Caco-2 (cell line): ENCODE results near the gene ZNF408. TPM values are rescaled to one million over a fixed set of nuclear protein-coding genes. Genes with fewer than 3 reads are reported as not detected.

Experiments
- BruUV-seq: library from RNA; stranded (reverse); fragments of 400-500 nt; replicated peaks from 2 replicates; lab custom pipeline; 2021; lab: Mats Ljungman, UMichigan
- CTCF ChIA-PET: fragments of 300-600 bp; sonication (Branson Sonifier 250); formaldehyde crosslinking; loops from one replicate; lab custom pipeline; 2022; ENCODE audit warnings: antibody characterized with exemption; lab: Charles Lee
- POLR2A ChIA-PET: fragments of 300-600 bp; sonication (Branson Sonifier 250); formaldehyde crosslinking; loops from one replicate; lab custom pipeline; 2022; ENCODE audit warnings: antibody characterized with exemption; lab: Charles Lee
- DNase-seq, 2 experiments: peaks; one replicate each; pipeline versions ENCODE4 v3.0.0 to v3.0.0-alpha.2; 2020 to 2022
- H3K27me3 ChIP-seq: replicated peaks from 2 replicates; pipeline ENCODE4 v1.6.0; 2011; ENCODE audit warnings: low read length; ENCODE audit not compliant: control insufficient read depth, insufficient read depth
- H3K36me3 ChIP-seq: 2 replicates; pipeline ENCODE4 v1.5.1; 2011; ENCODE audit warnings: low read length; ENCODE audit not compliant: control insufficient read depth, insufficient read depth
- H3K4me1 ChIP-seq: fragments of 250-450 bp; sonication (Bioruptor Pico); 2 replicates; pipeline ENCODE4 v1.5.1; 2020; ENCODE audit warnings: mild to moderate bottlenecking
- H3K4me3 ChIP-seq: 2 replicates; pipeline ENCODE4 v1.5.1; 2011; ENCODE audit warnings: low read depth, mild to moderate bottlenecking, control low read depth, low read length
- H3K9me3 ChIP-seq: fragments of 250-450 bp; sonication (Bioruptor Pico); 2 replicates; pipeline ENCODE4 v1.5.1; 2020; ENCODE audit warnings: mild to moderate bottlenecking, moderate library complexity
- H3K27ac Mint-ChIP-seq: one replicate; pipeline ENCODE4 v1.8.0; 2022; ENCODE audit warnings: mixed read lengths; ENCODE audit not compliant: unreplicated experiment
- H3K27me3 Mint-ChIP-seq: one replicate; pipeline ENCODE4 v1.8.0; 2022; ENCODE audit warnings: mixed read lengths; ENCODE audit not compliant: insufficient read depth, unreplicated experiment
- H3K36me3 Mint-ChIP-seq: one replicate; pipeline ENCODE4 v1.8.0; 2022; ENCODE audit warnings: mild to moderate bottlenecking, mixed read lengths; ENCODE audit not compliant: insufficient read depth, unreplicated experiment
- H3K4me1 Mint-ChIP-seq: one replicate; pipeline ENCODE4 v1.8.0; 2022; ENCODE audit warnings: low read depth, mixed read lengths; ENCODE audit not compliant: unreplicated experiment
- H3K4me3 Mint-ChIP-seq: one replicate; pipeline ENCODE4 v1.8.0; 2022; ENCODE audit warnings: mild to moderate bottlenecking, moderate library complexity, mixed read lengths; ENCODE audit not compliant: unreplicated experiment
- H3K9me3 Mint-ChIP-seq: one replicate; pipeline ENCODE4 v1.8.0; 2022; ENCODE audit warnings: mixed read lengths; ENCODE audit not compliant: unreplicated experiment
- intact Hi-C: fragments of 100-400 bp; cut with micrococcal nuclease; formaldehyde crosslinking; loops from one replicate; pipeline ENCODE4 v1.10.0; 2022; ENCODE audit not compliant: unreplicated experiment
- total RNA-seq: library from RNA; stranded (reverse); gene quantifications from 2 replicates; pipeline ENCODE4 v1.2.3, GENCODE V29; 2022
- TF ChIP-seq, protein P1 (sequence below), 2 experiments: fragments of 200-600 bp in 1 of 2; IDR thresholded peaks; 1 replicate in 1 of 2; 2 replicates in 1 of 2; pipeline versions ENCODE4 v1.5.1 to v1.8.0; 2011 to 2022; ENCODE audit warnings: antibody characterized with exemption in 1 of 2, control low read depth in 1 of 2, inconsistent platforms in 1 of 2, low read depth in 1 of 2, low read length in 1 of 2, mild to moderate bottlenecking in 1 of 2, moderate library complexity in 1 of 2; ENCODE audit not compliant: insufficient read depth in 1 of 2, severe bottlenecking in 1 of 2, unreplicated experiment in 1 of 2

The ZNF408 gene
- total RNA-seq, 1 experiment from 2014 or later = 23.3 TPM

DNA sequence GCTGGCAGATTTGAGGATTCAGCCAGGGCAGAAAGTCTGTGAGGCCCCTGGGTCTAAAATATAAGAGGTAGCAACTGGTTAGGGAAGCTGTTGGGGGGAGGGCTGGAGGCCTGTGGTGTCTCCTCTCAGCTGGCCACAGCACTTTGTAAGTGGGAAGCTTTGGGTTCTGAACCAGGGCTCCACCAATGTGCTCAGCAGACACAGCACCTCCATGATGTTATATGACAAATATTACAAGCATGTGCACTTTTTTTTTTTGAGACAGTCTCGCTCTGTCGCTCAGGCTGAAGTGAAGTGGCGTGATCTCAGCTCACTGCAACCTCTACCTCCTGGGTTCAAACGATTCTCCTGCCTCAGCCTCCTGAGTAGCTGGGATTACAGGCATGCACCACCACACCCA, 8.4 kb upstream of the ZNF408 start:
- CTCF ChIA-PET = no interaction called here
- TF ChIP-seq, protein P1, sequence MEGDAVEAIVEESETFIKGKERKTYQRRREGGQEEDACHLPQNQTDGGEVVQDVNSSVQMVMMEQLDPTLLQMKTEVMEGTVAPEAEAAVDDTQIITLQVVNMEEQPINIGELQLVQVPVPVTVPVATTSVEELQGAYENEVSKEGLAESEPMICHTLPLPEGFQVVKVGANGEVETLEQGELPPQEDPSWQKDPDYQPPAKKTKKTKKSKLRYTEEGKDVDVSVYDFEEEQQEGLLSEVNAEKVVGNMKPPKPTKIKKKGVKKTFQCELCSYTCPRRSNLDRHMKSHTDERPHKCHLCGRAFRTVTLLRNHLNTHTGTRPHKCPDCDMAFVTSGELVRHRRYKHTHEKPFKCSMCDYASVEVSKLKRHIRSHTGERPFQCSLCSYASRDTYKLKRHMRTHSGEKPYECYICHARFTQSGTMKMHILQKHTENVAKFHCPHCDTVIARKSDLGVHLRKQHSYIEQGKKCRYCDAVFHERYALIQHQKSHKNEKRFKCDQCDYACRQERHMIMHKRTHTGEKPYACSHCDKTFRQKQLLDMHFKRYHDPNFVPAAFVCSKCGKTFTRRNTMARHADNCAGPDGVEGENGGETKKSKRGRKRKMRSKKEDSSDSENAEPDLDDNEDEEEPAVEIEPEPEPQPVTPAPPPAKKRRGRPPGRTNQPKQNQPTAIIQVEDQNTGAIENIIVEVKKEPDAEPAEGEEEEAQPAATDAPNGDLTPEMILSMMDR (IDR thresholded peaks at IDR 0.05; ENCODE audit: insufficient read depth in 1 of 2, low read depth in 1 of 2, low read length in 1 of 2, severe bottlenecking in 1 of 2, unreplicated experiment in 1 of 2) = no peak
- BruUV-seq = no TSS peak
- H3K4me1 Mint-ChIP-seq = no peaks in the 10 kb centered on the region
- Histone ChIP-seq H3K9me3 (no peaks in the 10 kb centered on the region), H3K4me3 (no peak overlapping the region), H3K4me1 (no peaks in the 10 kb centered on the region; the same call in 1 of the 2 replicates), H3K27me3 (no peaks in the 10 kb centered on the region), H3K36me3 (peaks cover 12% of the 10 kb centered on the region)
- H3K27ac Mint-ChIP-seq = no peak overlapping the region
- POLR2A ChIA-PET = interaction anchor here (1.3 kb wide), 1 partner anchor 17 kb away, joined by 3 read pairs; no protein-coding TSS in a partner anchor
- peaks cover 23% of the 10 kb centered on the region for H3K36me3 Mint-ChIP-seq
- H3K4me3 Mint-ChIP-seq = no peak overlapping the region
- no peaks in the 10 kb centered on the region for H3K9me3 Mint-ChIP-seq
- intact Hi-C loops = no loop called here
- H3K27me3 Mint-ChIP-seq = no peaks in the 10 kb centered on the region
- DNase-seq = no peak

DNA sequence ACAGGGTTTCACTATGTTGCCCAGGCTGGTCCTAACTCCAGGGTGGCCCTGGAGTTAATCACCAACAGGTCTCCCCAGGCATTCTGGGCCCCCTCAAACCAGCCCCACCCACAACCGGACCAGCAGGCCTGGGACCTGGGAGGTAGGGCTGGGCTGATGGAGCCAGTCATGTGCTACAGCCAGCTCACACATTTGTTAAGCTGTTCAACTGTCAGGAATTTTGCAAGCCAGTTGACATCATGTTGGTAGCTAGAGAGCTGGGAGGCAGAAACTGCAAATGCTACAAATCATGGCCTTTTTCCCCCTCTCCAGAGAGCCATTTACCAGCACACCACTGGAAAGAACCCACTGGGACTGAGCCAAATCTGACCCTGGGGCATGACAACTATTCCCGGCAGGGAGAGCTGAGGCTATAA, 7.2 kb upstream of the ZNF408 start:
- no peak overlapping the region for H3K27ac Mint-ChIP-seq
- no peak overlapping the region for H3K4me3 Mint-ChIP-seq
- BruUV-seq = no TSS peak
- H3K4me1 Mint-ChIP-seq = no peaks in the 10 kb centered on the region
- DNase-seq = no peak
- CTCF ChIA-PET = interaction anchor here (0.6 kb wide), 1 partner anchor 180 kb away, joined by 3 read pairs; no protein-coding TSS in a partner anchor
- Histone ChIP-seq H3K4me3 (no peak overlapping the region), H3K36me3 (peaks cover 7% of the 10 kb centered on the region), H3K27me3 (no peaks in the 10 kb centered on the region), H3K9me3 (no peaks in the 10 kb centered on the region), H3K4me1 (no peaks in the 10 kb centered on the region; the same call in none of the 2 replicates)
- H3K36me3 Mint-ChIP-seq = peaks cover 27% of the 10 kb centered on the region
- intact Hi-C loops = no loop called here
- TF ChIP-seq, protein P1 (IDR thresholded peaks at IDR 0.05; ENCODE audit: insufficient read depth in 1 of 2, low read depth in 1 of 2, low read length in 1 of 2, severe bottlenecking in 1 of 2, unreplicated experiment in 1 of 2) = no peak
- no peaks in the 10 kb centered on the region for H3K9me3 Mint-ChIP-seq
- POLR2A ChIA-PET = no interaction called here
- no peaks in the 10 kb centered on the region for H3K27me3 Mint-ChIP-seq

DNA sequence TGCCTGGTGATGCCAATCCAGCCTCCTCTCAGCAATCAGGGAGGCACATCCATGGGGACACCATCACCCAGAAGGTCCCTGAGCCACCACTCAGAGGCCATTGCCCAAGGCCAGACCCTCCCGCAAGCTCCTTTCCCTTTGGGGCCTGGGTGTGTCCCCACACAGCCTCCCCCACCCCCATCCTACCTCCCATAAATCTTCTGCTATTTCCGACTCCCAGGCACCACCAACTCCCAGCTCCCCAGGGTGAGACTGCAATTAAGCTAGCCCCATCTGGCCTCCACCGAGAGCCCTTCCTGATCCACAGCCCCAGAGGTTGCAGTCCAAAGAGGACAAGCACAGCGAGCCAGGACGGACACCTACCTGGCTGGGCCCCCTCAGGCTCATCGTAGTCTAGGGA, 6.8 kb upstream of the ZNF408 start:
- peak overlapping the region; percentile 37 for H3K27ac Mint-ChIP-seq
- H3K27me3 ChIP-seq = no peaks in the 10 kb centered on the region
- H3K4me1 Mint-ChIP-seq = no peaks in the 10 kb centered on the region
- no peaks in the 10 kb centered on the region for H3K9me3 ChIP-seq
- CTCF ChIA-PET = no interaction called here
- H3K4me3 Mint-ChIP-seq = no peak overlapping the region
- H3K9me3 Mint-ChIP-seq = no peaks in the 10 kb centered on the region
- intact Hi-C loops = no loop called here
- no peaks in the 10 kb centered on the region for H3K27me3 Mint-ChIP-seq
- TF ChIP-seq, protein P1 (IDR thresholded peaks at IDR 0.05; ENCODE audit: insufficient read depth in 1 of 2, low read depth in 1 of 2, low read length in 1 of 2, severe bottlenecking in 1 of 2, unreplicated experiment in 1 of 2) = no peak
- no peaks in the 10 kb centered on the region; the same call in none of the 2 replicates for H3K4me1 ChIP-seq
- DNase-seq = no peak
- POLR2A ChIA-PET = no interaction called here
- H3K4me3 ChIP-seq = no peak overlapping the region
- peaks cover 27% of the 10 kb centered on the region for H3K36me3 Mint-ChIP-seq
- H3K36me3 ChIP-seq = peaks cover 6% of the 10 kb centered on the region
- no TSS peak for BruUV-seq
